GM19452 (cell line): ENCODE measurements around the gene SLC16A11.

Source experiments
- ATAC-seq: cut with Tn5 transposase; IDR thresholded peaks from one replicate; pipeline ENCODE4 v1.9.1; 2021; ENCODE audit not compliant: unreplicated experiment

The SLC16A11 gene

GRCh38 chr17:7027335-7027734 lies 16.6 kb downstream of the SLC16A11 start:
- no peak for ATAC-seq

GRCh38 chr17:7026471-7027115 lies 17.3 kb downstream of the SLC16A11 start:
- ATAC-seq: no peak

- ATAC-seq: no peak
Observed at GRCh38 chr17:7025245-7025644, 18.6 kb downstream of the SLC16A11 start.

- no peak for ATAC-seq
Observed at GRCh38 chr17:7024402-7024785, 19.5 kb downstream of the SLC16A11 start.

- ATAC-seq: no peak
Observed at GRCh38 chr17:7023576-7024401, 20.1 kb downstream of the SLC16A11 start.

GRCh38 chr17:7022781-7023571 lies 20.9 kb downstream of the SLC16A11 start, which contains the start of gene BCL6B:
BCL6B (plus strand) TSS chr17:7023050; CDS start chr17:7023672, 622 bp downstream.
- ATAC-seq: no peak

GRCh38 chr17:7021993-7022778 lies 21.7 kb downstream of the SLC16A11 start:
- peak; percentile 78 for ATAC-seq

GRCh38 chr17:7020894-7021664 lies 22.8 kb downstream of the SLC16A11 start:
- no peak for ATAC-seq

- ATAC-seq: no peak
Observed at GRCh38 chr17:7019839-7020519, 23.9 kb downstream of the SLC16A11 start.

- ATAC-seq: no peak
Observed at GRCh38 chr17:7019367-7019766, 24.5 kb downstream of the SLC16A11 start.

GRCh38 chr17:7018331-7018964 lies 25.4 kb downstream of the SLC16A11 start:
- ATAC-seq: no peak

- ATAC-seq: no peak
Observed at GRCh38 chr17:7017827-7018200, 26.1 kb downstream of the SLC16A11 start.

- ATAC-seq: no peak
Observed at GRCh38 chr17:7016886-7017826, 26.7 kb downstream of the SLC16A11 start.

- ATAC-seq: no peak
Observed at GRCh38 chr17:7016418-7016817, 27.5 kb downstream of the SLC16A11 start.

- ATAC-seq: peak; percentile 16
Observed at GRCh38 chr17:7014995-7015958, 28.6 kb downstream of the SLC16A11 start.

- ATAC-seq: peak; percentile 80
Observed at GRCh38 chr17:7014261-7014994, 29.5 kb downstream of the SLC16A11 start.
